ENCODE results near the gene NTN1. TPM values are rescaled to one million over a fixed set of nuclear protein-coding genes. Genes with fewer than 3 reads are reported as not detected.

The NTN1 gene
- total RNA-seq, 1 experiment from 2014 or later: 4.2 TPM

- CTCF ChIA-PET: no interaction called here
- ATAC-seq: no peak
- no peaks in the 10 kb centered on the region for H3K36me3 ChIP-seq (ENCODE audit: control insufficient read depth in 1 of 2, insufficient read depth in 2 of 2, low read length in 2 of 2)
These were observed 155.9 kb downstream of the NTN1 start for GRCh38 chr17:9177212-9177611.

More at GRCh38 chr17:9177212-9177611, 155.9 kb downstream of the NTN1 start:
- Histone ChIP-seq H3K79me2 (ENCODE audit: insufficient read depth, low read length) (no peaks in the 10 kb centered on the region), H4K20me1 (ENCODE audit: insufficient read depth) (no peaks in the 10 kb centered on the region), H3K27me3 (ENCODE audit: insufficient read depth, low read length) (no peaks in the 10 kb centered on the region), H3K9me2 (ENCODE audit: insufficient read depth) (no peaks in the 10 kb centered on the region), H3K9me3 (ENCODE audit: control insufficient read depth in 1 of 2, insufficient read depth in 1 of 2, low read depth in 1 of 2, low read length in 2 of 2) (no peaks in the 10 kb centered on the region), H2AFZ (ENCODE audit: low read depth, low read length, poor library complexity, severe bottlenecking) (no peak overlapping the region), H3K4me3 (replicated peaks in 1 of 2; ENCODE audit: low read depth in 1 of 2, low read length in 2 of 2) (no peak overlapping the region), H3K9ac (ENCODE audit: low read length) (no peak overlapping the region), H3K4me2 (ENCODE audit: low read length) (no peak overlapping the region), H3K27ac (ENCODE audit: low read depth, low read length) (no peak overlapping the region), H3K4me1 (ENCODE audit: control insufficient read depth in 1 of 2, insufficient read depth in 2 of 2, low read length in 2 of 2) (no peaks in the 10 kb centered on the region)
- POLR2A ChIA-PET: no interaction called here
- intact Hi-C loops (cut with micrococcal nuclease): no loop called here
- BruUV-seq (replicated peaks): no TSS peak
- TF ChIP-seq SIN3A (IDR thresholded peaks at IDR 0.05; ENCODE audit: low read depth) (no peak), SRF (IDR thresholded peaks at IDR 0.05; ENCODE audit: low read depth) (no peak), CEBPB (IDR thresholded peaks at IDR 0.05; ENCODE audit: low read depth) (no peak), FOSL1 (IDR thresholded peaks at IDR 0.05; ENCODE audit: low read depth) (no peak), YY1 (IDR thresholded peaks at IDR 0.05; ENCODE audit: extremely low read depth, insufficient replicate concordance, low read depth, low read length) (no peak), EZH2phosphoT487 (IDR thresholded peaks at IDR 0.05; ENCODE audit: borderline replicate concordance) (no peak), ZBTB33 (IDR thresholded peaks at IDR 0.05; ENCODE audit: extremely low read depth, insufficient replicate concordance, low read length) (no peak), CTCF (IDR thresholded peaks at IDR 0.05 in 2 of 3, conservative IDR thresholded peaks at IDR 0.05 in 1 of 3; ENCODE audit: borderline replicate concordance in 1 of 3, insufficient read depth in 1 of 3, low read depth in 2 of 3, low read length in 2 of 3) (no peak), TCF7L2 (IDR thresholded peaks at IDR 0.05; ENCODE audit: borderline replicate concordance, extremely low read depth, insufficient read depth, insufficient read length) (no peak), CBX3 (IDR thresholded peaks at IDR 0.05; ENCODE audit: low read depth) (no peak), EGR1 (IDR thresholded peaks at IDR 0.05; ENCODE audit: low read depth) (no peak), RAD21 (IDR thresholded peaks at IDR 0.05; ENCODE audit: low read depth) (no peak), JUND (IDR thresholded peaks at IDR 0.05) (no peak), POLR2A (IDR thresholded peaks at IDR 0.05; ENCODE audit: borderline replicate concordance, extremely low read depth, insufficient read depth, insufficient read length) (no peak), ATF3 (IDR thresholded peaks at IDR 0.05) (no peak), ELF1 (IDR thresholded peaks at IDR 0.05; ENCODE audit: borderline replicate concordance, low read depth) (no peak), POLR2AphosphoS5 (IDR thresholded peaks at IDR 0.05; ENCODE audit: low read depth, low read length) (no peak), ZNF274 (IDR thresholded peaks at IDR 0.05; ENCODE audit: low read depth, low read length) (no peak), REST (IDR thresholded peaks at IDR 0.05; ENCODE audit: low read depth) (no peak)
- TF ChIP-seq, protein P1, sequence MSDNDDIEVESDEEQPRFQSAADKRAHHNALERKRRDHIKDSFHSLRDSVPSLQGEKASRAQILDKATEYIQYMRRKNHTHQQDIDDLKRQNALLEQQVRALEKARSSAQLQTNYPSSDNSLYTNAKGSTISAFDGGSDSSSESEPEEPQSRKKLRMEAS (IDR thresholded peaks at IDR 0.05): no peak
- no peak for DNase-seq (ENCODE audit: low read depth, low spot score)
- RAD21 ChIA-PET (ENCODE audit: low non-redundant PET in 1 of 2, low total read pairs in 2 of 2, uncharacterized antibody in 2 of 2, unreplicated experiment in 2 of 2): no interaction called here

Measured in HCT116 (cell line).